ENCODE results near the gene TEAD1.

Gene TEAD1

DNA sequence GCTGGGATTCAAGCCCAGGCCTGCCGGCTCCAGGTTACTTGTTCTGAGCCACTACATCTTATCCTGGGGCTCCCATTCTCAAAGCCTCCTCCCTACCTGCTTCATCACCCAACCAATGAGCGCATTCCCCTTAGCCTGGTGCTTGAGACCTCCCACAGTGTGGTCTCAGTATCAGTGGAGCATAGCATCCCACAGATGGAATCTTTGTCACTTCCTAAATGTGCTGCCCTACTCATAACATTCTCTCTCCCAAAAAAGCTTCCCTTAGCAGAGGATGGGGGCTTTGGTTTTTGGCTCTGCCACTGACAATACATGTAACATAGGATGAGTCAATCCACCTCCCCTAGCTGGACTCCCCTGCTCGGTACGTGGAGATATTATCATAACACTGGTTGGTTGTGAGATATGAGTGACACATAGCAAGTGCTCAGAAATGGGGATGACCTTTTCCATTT, 28.8 kb downstream of the TEAD1 start:
- H3K4me3 ChIP-seq (ENCODE audit: low read depth, low read length): no peak overlapping the region
- TF ChIP-seq, protein P1, sequence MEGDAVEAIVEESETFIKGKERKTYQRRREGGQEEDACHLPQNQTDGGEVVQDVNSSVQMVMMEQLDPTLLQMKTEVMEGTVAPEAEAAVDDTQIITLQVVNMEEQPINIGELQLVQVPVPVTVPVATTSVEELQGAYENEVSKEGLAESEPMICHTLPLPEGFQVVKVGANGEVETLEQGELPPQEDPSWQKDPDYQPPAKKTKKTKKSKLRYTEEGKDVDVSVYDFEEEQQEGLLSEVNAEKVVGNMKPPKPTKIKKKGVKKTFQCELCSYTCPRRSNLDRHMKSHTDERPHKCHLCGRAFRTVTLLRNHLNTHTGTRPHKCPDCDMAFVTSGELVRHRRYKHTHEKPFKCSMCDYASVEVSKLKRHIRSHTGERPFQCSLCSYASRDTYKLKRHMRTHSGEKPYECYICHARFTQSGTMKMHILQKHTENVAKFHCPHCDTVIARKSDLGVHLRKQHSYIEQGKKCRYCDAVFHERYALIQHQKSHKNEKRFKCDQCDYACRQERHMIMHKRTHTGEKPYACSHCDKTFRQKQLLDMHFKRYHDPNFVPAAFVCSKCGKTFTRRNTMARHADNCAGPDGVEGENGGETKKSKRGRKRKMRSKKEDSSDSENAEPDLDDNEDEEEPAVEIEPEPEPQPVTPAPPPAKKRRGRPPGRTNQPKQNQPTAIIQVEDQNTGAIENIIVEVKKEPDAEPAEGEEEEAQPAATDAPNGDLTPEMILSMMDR (IDR thresholded peaks at IDR 0.05; ENCODE audit: borderline replicate concordance, insufficient read depth, low read depth, low read length): no peak

DNA sequence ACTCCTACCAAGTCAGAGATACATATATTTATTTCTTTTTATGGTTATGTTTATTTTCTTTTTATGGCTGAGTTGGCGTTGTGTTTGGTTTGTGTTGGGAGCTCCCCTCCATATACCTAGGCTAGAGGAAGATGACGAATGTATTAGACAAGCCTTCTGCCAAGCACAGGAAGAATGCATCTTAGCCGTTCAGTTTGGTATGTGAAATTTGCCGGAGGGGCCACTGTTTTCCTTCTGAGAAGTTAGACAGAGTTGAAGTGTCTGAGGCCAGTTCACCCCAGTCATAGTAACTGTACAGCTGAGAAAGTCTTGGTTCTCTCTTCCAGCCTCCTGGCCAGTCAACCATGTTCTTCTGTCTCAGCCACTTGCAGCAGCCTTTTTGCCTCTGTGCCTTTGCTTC, 29.8 kb downstream of the TEAD1 start:
- no peak overlapping the region for H3K4me3 ChIP-seq (ENCODE audit: low read depth, low read length)
- TF ChIP-seq, protein P1 (IDR thresholded peaks at IDR 0.05; ENCODE audit: borderline replicate concordance, insufficient read depth, low read depth, low read length): no peak

DNA sequence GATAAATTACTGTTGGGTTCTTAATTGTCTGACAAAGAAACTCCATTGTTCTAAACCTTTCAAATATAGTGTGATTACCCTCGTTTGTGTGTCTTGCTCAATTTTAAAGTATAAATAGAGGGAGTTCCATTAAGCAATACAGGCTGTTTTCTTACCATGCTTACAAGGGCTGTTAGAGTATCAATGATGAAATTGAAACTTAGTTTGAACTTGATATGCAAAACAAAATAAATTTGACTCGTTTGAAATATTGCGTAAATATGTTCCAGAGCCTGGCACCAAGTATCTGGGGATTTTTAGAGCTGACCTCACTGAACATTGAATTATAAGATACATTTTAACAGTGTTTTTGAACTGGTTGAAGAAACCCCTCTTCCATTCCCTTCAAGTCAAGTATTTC, 31.7 kb downstream of the TEAD1 start:
- TF ChIP-seq, protein P1 (IDR thresholded peaks at IDR 0.05; ENCODE audit: borderline replicate concordance, insufficient read depth, low read depth, low read length): no peak
- H3K4me3 ChIP-seq (ENCODE audit: low read depth, low read length): no peak overlapping the region

DNA sequence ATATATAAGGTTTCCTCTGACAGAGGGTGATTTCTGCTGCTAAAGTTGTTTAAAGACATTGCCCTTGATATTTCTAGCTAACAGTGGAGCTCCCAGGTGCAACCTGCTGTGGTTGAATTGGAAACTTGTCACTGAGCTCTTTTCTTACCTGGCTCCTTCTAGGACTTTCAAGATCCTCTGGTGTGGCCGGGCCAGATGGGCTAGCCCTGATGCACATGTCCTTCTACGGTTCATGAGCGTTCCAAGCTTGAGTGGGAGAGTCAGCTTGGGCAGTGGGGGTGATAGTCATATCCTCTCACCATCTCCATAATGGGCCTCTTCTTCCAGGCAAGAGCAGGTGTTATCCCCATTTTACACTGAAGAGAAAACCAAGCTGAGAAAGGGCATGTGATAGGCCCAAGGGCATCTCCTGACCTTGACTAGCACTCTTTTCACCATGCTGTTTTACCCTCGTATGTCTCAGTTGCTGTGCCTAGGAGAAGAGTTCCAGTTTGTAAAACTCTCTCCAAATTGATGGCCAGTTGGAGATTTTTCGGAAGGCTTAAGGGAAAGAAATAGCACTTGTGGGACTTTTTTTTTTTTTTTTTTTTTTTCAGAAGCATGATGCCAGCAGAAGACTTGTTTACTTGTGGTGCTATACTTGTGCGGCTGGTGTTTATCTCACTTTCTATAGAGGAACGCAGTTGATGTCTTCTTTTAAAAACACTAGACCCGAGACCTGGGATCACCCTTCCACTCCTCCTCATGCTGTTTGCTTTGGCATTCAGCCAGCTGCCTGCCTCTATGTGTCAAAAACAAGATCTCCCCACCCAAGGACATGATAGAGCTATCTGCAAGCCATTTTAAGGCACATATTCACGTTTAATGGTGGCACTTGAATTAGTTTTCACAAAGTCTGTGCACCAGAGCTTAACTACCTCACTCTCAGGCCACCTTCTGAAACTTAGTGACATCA, 32.6 kb downstream of the TEAD1 start:
- TF ChIP-seq, protein P1 (IDR thresholded peaks at IDR 0.05; ENCODE audit: borderline replicate concordance, insufficient read depth, low read depth, low read length): no peak
- H3K4me3 ChIP-seq (ENCODE audit: low read depth, low read length): no peak overlapping the region

DNA sequence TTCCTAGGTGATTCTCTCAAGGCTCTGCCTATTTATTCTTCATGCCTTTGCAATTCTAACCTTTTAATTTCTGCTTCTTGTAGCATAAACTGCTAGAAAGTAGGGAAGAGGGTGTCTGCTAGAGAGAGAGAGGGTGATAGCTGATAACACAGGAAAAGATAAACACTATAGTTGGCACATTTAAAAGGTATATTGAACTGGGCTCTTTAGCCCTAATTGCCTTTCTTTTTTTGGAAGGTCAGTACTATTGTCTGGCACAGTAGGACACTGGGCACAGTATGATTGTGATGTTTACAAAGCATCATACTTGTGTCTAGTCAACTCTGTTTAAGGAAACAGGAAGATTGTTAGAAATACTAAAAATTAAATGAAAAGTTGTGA, 33.3 kb downstream of the TEAD1 start:
- H3K4me3 ChIP-seq (ENCODE audit: low read depth, low read length): no peak overlapping the region
- TF ChIP-seq, protein P1 (IDR thresholded peaks at IDR 0.05; ENCODE audit: borderline replicate concordance, insufficient read depth, low read depth, low read length): no peak

DNA sequence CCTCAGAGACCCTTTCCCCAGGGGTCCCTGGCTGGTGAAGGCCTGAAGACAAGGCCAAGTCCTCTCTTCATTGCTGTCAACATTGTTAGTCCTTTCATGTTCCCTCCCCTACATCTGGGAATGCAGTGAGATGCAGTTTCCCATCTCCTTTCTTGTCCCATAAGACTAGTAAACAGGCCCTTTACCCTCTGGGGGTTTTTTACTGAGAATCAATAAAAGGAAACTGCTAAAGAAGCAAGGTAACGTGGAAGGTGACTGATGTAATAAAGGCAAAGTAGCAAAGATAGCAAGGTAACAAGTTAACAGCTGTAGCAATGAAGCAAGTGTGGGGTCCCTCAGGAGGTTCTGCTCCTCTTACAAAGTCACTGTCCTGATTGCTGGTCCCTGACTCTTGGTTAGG, 37.3 kb downstream of the TEAD1 start:
- TF ChIP-seq, protein P1 (IDR thresholded peaks at IDR 0.05; ENCODE audit: borderline replicate concordance, insufficient read depth, low read depth, low read length): no peak
- no peak overlapping the region for H3K4me3 ChIP-seq (ENCODE audit: low read depth, low read length)

DNA sequence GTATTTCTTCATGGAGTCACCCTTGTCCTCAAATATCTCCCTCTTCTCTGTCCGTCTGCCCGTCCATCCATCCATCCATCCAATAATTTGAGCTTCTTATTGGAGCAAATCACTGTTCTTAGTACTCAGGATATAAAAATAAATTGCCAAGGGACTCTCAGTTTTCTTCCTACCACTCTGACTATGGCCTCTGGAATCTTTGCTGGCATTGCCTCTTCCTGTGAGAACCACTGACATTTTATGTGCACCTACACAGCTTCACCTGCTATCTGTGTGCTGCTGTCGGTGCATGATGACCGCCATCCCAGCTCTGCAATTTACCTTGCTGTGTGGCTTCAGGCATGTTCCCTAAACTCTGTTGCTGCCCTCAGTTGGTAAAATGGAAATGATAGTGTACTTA, 37.9 kb downstream of the TEAD1 start:
- TF ChIP-seq, protein P1 (IDR thresholded peaks at IDR 0.05; ENCODE audit: borderline replicate concordance, insufficient read depth, low read depth, low read length): no peak
- H3K4me3 ChIP-seq (ENCODE audit: low read depth, low read length): no peak overlapping the region

Measured in GM12875 (cell line).